ENCODE data around the gene CTNND2. TPM values are rescaled to one million over a fixed set of nuclear protein-coding genes. Genes with fewer than 3 reads are reported as not detected.

CTNND2 gene
- total and polyA plus RNA-seq, 2 donors (not counting 1 experiment from before 2014, with no cell fraction given): not detected

- DNase-seq: no peak
- Mint-ChIP-seq H3K4me3 (no peak overlapping the region), H3K27ac (no peak overlapping the region), H3K9me3 (ENCODE audit: insufficient read depth) (no peaks in the 10 kb centered on the region), H3K27me3 (no peaks in the 10 kb centered on the region), H3K4me1 (no peaks in the 10 kb centered on the region)
- no peaks in the 10 kb centered on the region for H3K79me2 ChIP-seq (ENCODE audit: control insufficient read depth, insufficient read depth, low read length)
- 24% methylated on average over 1 of the region's 1 CpG for WGBS (ENCODE audit: insufficient coverage)
- H3K4me3 ChIP-seq (ENCODE audit: control extremely low read depth in 1 of 5, extremely low read depth in 1 of 5, insufficient read depth in 1 of 5, low read depth in 2 of 5, low read length in 4 of 5): no peak overlapping the region
- no peak overlapping the region for H3K9ac ChIP-seq (ENCODE audit: low read length)
- ChIA-PET POLR2A (no interaction called here), CTCF (no interaction called here)
- intact Hi-C loops (cut with micrococcal nuclease): no loop called here
- H3K27ac ChIP-seq (ENCODE audit: low read length in 2 of 2): no peak overlapping the region
- H4K20me1 ChIP-seq (ENCODE audit: control insufficient read depth, insufficient read depth, low read length, poor library complexity, severe bottlenecking): no peaks in the 10 kb centered on the region
- H2AFZ ChIP-seq (ENCODE audit: insufficient read depth, low read depth, low read length, poor library complexity, severe bottlenecking): no peak overlapping the region
- no peaks in the 10 kb centered on the region for H3K27me3 ChIP-seq (replicated peaks in 1 of 4; ENCODE audit: control extremely low read depth in 1 of 4, control insufficient read depth in 3 of 4, insufficient read depth in 4 of 4, low read length in 3 of 4)
- no peak for TF ChIP-seq EZH2 (IDR thresholded peaks at IDR 0.05; ENCODE audit: borderline replicate concordance, insufficient read depth, low read depth, low read length, poor library complexity, severe bottlenecking)
- no peak for TF ChIP-seq CTCF (IDR thresholded peaks at IDR 0.05)
- H3K4me1 ChIP-seq (ENCODE audit: control insufficient read depth in 2 of 2, insufficient read depth in 2 of 2, low read length in 2 of 2): no peaks in the 10 kb centered on the region
- no peak for ATAC-seq (ENCODE audit: low read depth)
- H3K9me3 ChIP-seq (ENCODE audit: control extremely low read depth in 1 of 3, control insufficient read depth in 2 of 3, insufficient read depth in 1 of 3, low read length in 2 of 3): peaks cover 0 to 4% (median 0%) of the 10 kb centered on the region in 3 donors
- H3K4me2 ChIP-seq (replicated peaks; ENCODE audit: low read depth, low read length, poor library complexity, severe bottlenecking): no peak overlapping the region
- no peaks in the 10 kb centered on the region for H3K36me3 ChIP-seq (replicated peaks in 1 of 2; ENCODE audit: control extremely low read depth in 1 of 2, control insufficient read depth in 1 of 2, extremely low read depth in 1 of 2, insufficient read depth in 2 of 2, low read length in 1 of 2)
These were observed 679.6 kb downstream of the CTNND2 start for GRCh38 chr5:11224436-11225187.

GRCh38 chr5:11222169-11222568, 682.1 kb downstream of the CTNND2 start:
- DNase-seq (no peak), ATAC-seq (ENCODE audit: low read depth) (no peak)
- WGBS (ENCODE audit: insufficient coverage): 94% methylated on average over 3 of the region's 5 CpGs
- H3K36me3 ChIP-seq (replicated peaks in 1 of 2; ENCODE audit: control extremely low read depth in 1 of 2, control insufficient read depth in 1 of 2, extremely low read depth in 1 of 2, insufficient read depth in 2 of 2, low read length in 1 of 2): no peaks in the 10 kb centered on the region
- intact Hi-C loops (cut with micrococcal nuclease): no loop called here
- no peak overlapping the region for H3K4me2 ChIP-seq (replicated peaks; ENCODE audit: low read depth, low read length, poor library complexity, severe bottlenecking)
- POLR2A ChIA-PET: no interaction called here
- no peak overlapping the region for H2AFZ ChIP-seq (ENCODE audit: insufficient read depth, low read depth, low read length, poor library complexity, severe bottlenecking)
- Mint-ChIP-seq H3K9me3 (ENCODE audit: insufficient read depth) (no peaks in the 10 kb centered on the region), H3K4me3 (no peak overlapping the region), H3K27ac (no peak overlapping the region), H3K4me1 (no peaks in the 10 kb centered on the region), H3K27me3 (peaks cover 3% of the 10 kb centered on the region)
- H3K79me2 ChIP-seq (ENCODE audit: control insufficient read depth, insufficient read depth, low read length): no peaks in the 10 kb centered on the region
- no peaks in the 10 kb centered on the region for H3K27me3 ChIP-seq (replicated peaks in 1 of 4; ENCODE audit: control extremely low read depth in 1 of 4, control insufficient read depth in 3 of 4, insufficient read depth in 4 of 4, low read length in 3 of 4)
- no peaks in the 10 kb centered on the region for H4K20me1 ChIP-seq (ENCODE audit: control insufficient read depth, insufficient read depth, low read length, poor library complexity, severe bottlenecking)
- H3K4me1 ChIP-seq (ENCODE audit: control insufficient read depth in 2 of 2, insufficient read depth in 2 of 2, low read length in 2 of 2): no peaks in the 10 kb centered on the region
- CTCF ChIA-PET: no interaction called here
- H3K4me3 ChIP-seq (ENCODE audit: control extremely low read depth in 1 of 5, extremely low read depth in 1 of 5, insufficient read depth in 1 of 5, low read depth in 2 of 5, low read length in 4 of 5): no peak overlapping the region
- no peak overlapping the region for H3K27ac ChIP-seq (ENCODE audit: low read length in 2 of 2)
- TF ChIP-seq CTCF (IDR thresholded peaks at IDR 0.05): no peak
- no peak overlapping the region for H3K9ac ChIP-seq (ENCODE audit: low read length)
- peaks cover 0 to 4% (median 0%) of the 10 kb centered on the region in 3 donors for H3K9me3 ChIP-seq (ENCODE audit: control extremely low read depth in 1 of 3, control insufficient read depth in 2 of 3, insufficient read depth in 1 of 3, low read length in 2 of 3)
